CD4-positive, alpha-beta T cell treated with Interleukin-2 at 100 ng/mL for 4 hours (primary cell): ENCODE measurements around the gene POLR3F.
A peak's percentile ranks its signal among the peaks of the same experiment; 100 is the strongest.
"Not testable (repeated sequence)": the region's sequence is repeated elsewhere in the genome, so short reads cannot be mapped to it uniquely, and the experiment has no call there.

Source experiments
- DNase-seq: peaks from one replicate; pipeline ENCODE4 v3.0.0-alpha.2; 2020; ENCODE audit warnings: low spot score

POLR3F gene

GRCh38 chr20:18506744-18507143 lies 39.6 kb downstream of the POLR3F start:
- peak; percentile 24 for DNase-seq

GRCh38 chr20:18507218-18508191 lies 40.3 kb downstream of the POLR3F start, which contains the start of gene SEC23B:
Gene SEC23B, plus strand, starts transcription at chr20:18507940. Its CDS starts 2,896 bp downstream, at chr20:18510836.
- DNase-seq = peak; percentile 97

GRCh38 chr20:18511571-18511970 lies 44.4 kb downstream of the POLR3F start:
- no peak for DNase-seq

- no peak for DNase-seq
Measured at GRCh38 chr20:18513208-18513607, 46.0 kb downstream of the POLR3F start.

GRCh38 chr20:18514127-18514526 lies 46.9 kb downstream of the POLR3F start:
- no peak for DNase-seq

- DNase-seq = no peak
Measured at GRCh38 chr20:18515973-18516372, 48.8 kb downstream of the POLR3F start.

- DNase-seq = not testable (repeated sequence)
Measured at GRCh38 chr20:18522066-18522465, 54.9 kb downstream of the POLR3F start.

- DNase-seq = no peak
Measured at GRCh38 chr20:18523066-18523465, 55.9 kb downstream of the POLR3F start.

- no peak for DNase-seq
Measured at GRCh38 chr20:18524646-18525045, 57.5 kb downstream of the POLR3F start.

- not testable (repeated sequence) for DNase-seq
Measured at GRCh38 chr20:18526761-18527160, 59.6 kb downstream of the POLR3F start.

- no peak for DNase-seq
Measured at GRCh38 chr20:18527339-18527738, 60.1 kb downstream of the POLR3F start.

GRCh38 chr20:18527836-18528235 lies 60.6 kb downstream of the POLR3F start:
- no peak for DNase-seq

- no peak for DNase-seq
Measured at GRCh38 chr20:18529041-18529440, 61.9 kb downstream of the POLR3F start.

GRCh38 chr20:18532626-18533025 lies 65.4 kb downstream of the POLR3F start:
- no peak for DNase-seq

- DNase-seq = no peak
Measured at GRCh38 chr20:18533491-18533890, 66.3 kb downstream of the POLR3F start.

GRCh38 chr20:18533978-18534644 lies 66.9 kb downstream of the POLR3F start:
- DNase-seq = no peak
